ENCODE data around the gene RBPJ.
"Not testable (repeated sequence)": the region's sequence is repeated elsewhere in the genome, so short reads cannot be mapped to it uniquely, and the experiment has no call there.

Gene RBPJ

GRCh38 chr4:26351685-26352084 lies 30.9 kb downstream of the RBPJ start:
- TF ChIP-seq, protein P1, sequence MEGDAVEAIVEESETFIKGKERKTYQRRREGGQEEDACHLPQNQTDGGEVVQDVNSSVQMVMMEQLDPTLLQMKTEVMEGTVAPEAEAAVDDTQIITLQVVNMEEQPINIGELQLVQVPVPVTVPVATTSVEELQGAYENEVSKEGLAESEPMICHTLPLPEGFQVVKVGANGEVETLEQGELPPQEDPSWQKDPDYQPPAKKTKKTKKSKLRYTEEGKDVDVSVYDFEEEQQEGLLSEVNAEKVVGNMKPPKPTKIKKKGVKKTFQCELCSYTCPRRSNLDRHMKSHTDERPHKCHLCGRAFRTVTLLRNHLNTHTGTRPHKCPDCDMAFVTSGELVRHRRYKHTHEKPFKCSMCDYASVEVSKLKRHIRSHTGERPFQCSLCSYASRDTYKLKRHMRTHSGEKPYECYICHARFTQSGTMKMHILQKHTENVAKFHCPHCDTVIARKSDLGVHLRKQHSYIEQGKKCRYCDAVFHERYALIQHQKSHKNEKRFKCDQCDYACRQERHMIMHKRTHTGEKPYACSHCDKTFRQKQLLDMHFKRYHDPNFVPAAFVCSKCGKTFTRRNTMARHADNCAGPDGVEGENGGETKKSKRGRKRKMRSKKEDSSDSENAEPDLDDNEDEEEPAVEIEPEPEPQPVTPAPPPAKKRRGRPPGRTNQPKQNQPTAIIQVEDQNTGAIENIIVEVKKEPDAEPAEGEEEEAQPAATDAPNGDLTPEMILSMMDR (IDR thresholded peaks at IDR 0.05; ENCODE audit: poor library complexity, severe bottlenecking) = no peak
- no peak overlapping the region for H3K27ac ChIP-seq (ENCODE audit: poor library complexity, severe bottlenecking)
- H3K4me1 ChIP-seq (ENCODE audit: insufficient read depth, poor library complexity, severe bottlenecking) = peaks cover 3% of the 10 kb centered on the region
- DNase-seq (ENCODE audit: low spot score) = no peak
- ATAC-seq (ENCODE audit: low read depth) = no peak
- no peaks in the 10 kb centered on the region for H3K9me3 ChIP-seq (ENCODE audit: severe bottlenecking)
- H3K4me3 ChIP-seq (ENCODE audit: severe bottlenecking) = no peak overlapping the region
- H3K36me3 ChIP-seq (ENCODE audit: low read depth) = no peaks in the 10 kb centered on the region
- H3K27me3 ChIP-seq (ENCODE audit: insufficient read depth, poor library complexity, severe bottlenecking) = no peaks in the 10 kb centered on the region

- ATAC-seq (ENCODE audit: low read depth) (no peak), DNase-seq (ENCODE audit: low spot score) (no peak)
- Histone ChIP-seq H3K9me3 (ENCODE audit: severe bottlenecking) (no peaks in the 10 kb centered on the region), H3K27me3 (ENCODE audit: insufficient read depth, poor library complexity, severe bottlenecking) (no peaks in the 10 kb centered on the region), H3K27ac (ENCODE audit: poor library complexity, severe bottlenecking) (no peak overlapping the region), H3K4me3 (ENCODE audit: severe bottlenecking) (no peak overlapping the region), H3K4me1 (ENCODE audit: insufficient read depth, poor library complexity, severe bottlenecking) (peaks cover 3% of the 10 kb centered on the region), H3K36me3 (ENCODE audit: low read depth) (no peaks in the 10 kb centered on the region)
- TF ChIP-seq, protein P1 (IDR thresholded peaks at IDR 0.05; ENCODE audit: poor library complexity, severe bottlenecking) = no peak
These were observed 33.7 kb downstream of the RBPJ start for GRCh38 chr4:26354491-26354890.

GRCh38 chr4:26355392-26356052 lies 34.7 kb downstream of the RBPJ start:
- no peak overlapping the region for H3K4me3 ChIP-seq (ENCODE audit: severe bottlenecking)
- H3K9me3 ChIP-seq (ENCODE audit: severe bottlenecking) = no peaks in the 10 kb centered on the region
- peak; percentile 44 for ATAC-seq (ENCODE audit: low read depth)
- no peak overlapping the region for H3K27ac ChIP-seq (ENCODE audit: poor library complexity, severe bottlenecking)
- peaks cover 3% of the 10 kb centered on the region for H3K4me1 ChIP-seq (ENCODE audit: insufficient read depth, poor library complexity, severe bottlenecking)
- no peaks in the 10 kb centered on the region for H3K27me3 ChIP-seq (ENCODE audit: insufficient read depth, poor library complexity, severe bottlenecking)
- no peaks in the 10 kb centered on the region for H3K36me3 ChIP-seq (ENCODE audit: low read depth)
- DNase-seq (ENCODE audit: low spot score) = no peak
- TF ChIP-seq, protein P1 (IDR thresholded peaks at IDR 0.05; ENCODE audit: poor library complexity, severe bottlenecking) = no peak

- peaks cover 3% of the 10 kb centered on the region for H3K4me1 ChIP-seq (ENCODE audit: insufficient read depth, poor library complexity, severe bottlenecking)
- H3K27ac ChIP-seq (ENCODE audit: poor library complexity, severe bottlenecking) = no peak overlapping the region
- ATAC-seq (ENCODE audit: low read depth) (peak; percentile 62), DNase-seq (ENCODE audit: low spot score) (no peak)
- TF ChIP-seq, protein P1 (IDR thresholded peaks at IDR 0.05; ENCODE audit: poor library complexity, severe bottlenecking) = no peak
- H3K27me3 ChIP-seq (ENCODE audit: insufficient read depth, poor library complexity, severe bottlenecking) = no peaks in the 10 kb centered on the region
- no peaks in the 10 kb centered on the region for H3K9me3 ChIP-seq (ENCODE audit: severe bottlenecking)
- no peaks in the 10 kb centered on the region for H3K36me3 ChIP-seq (ENCODE audit: low read depth)
- no peak overlapping the region for H3K4me3 ChIP-seq (ENCODE audit: severe bottlenecking)
These were observed 35.3 kb downstream of the RBPJ start for GRCh38 chr4:26356081-26356501.

- not testable (repeated sequence) for H3K36me3 ChIP-seq (ENCODE audit: low read depth); H3K27ac ChIP-seq (ENCODE audit: poor library complexity, severe bottlenecking); H3K4me3 ChIP-seq (ENCODE audit: severe bottlenecking); H3K9me3 ChIP-seq (ENCODE audit: severe bottlenecking); H3K27me3 ChIP-seq (ENCODE audit: insufficient read depth, poor library complexity, severe bottlenecking); DNase-seq (ENCODE audit: low spot score); ATAC-seq (ENCODE audit: low read depth)
- peaks cover 14% of the 10 kb centered on the region for H3K4me1 ChIP-seq (ENCODE audit: insufficient read depth, poor library complexity, severe bottlenecking)
These were observed 38.7 kb downstream of the RBPJ start for GRCh38 chr4:26359521-26359920.
